WERI-Rb-1 (cell line): Measurements from ENCODE around the gene SLC29A1.
"Not testable (repeated sequence)": the region's sequence is repeated elsewhere in the genome, so short reads cannot be mapped to it uniquely, and the experiment has no call there.

Source experiments
- DNase-seq: peaks from one replicate; pipeline ENCODE4 v3.0.0-alpha.2; 2020
- H3K27ac ChIP-seq: fragments of 250-450 bp; sonication (Bioruptor Pico); 2 replicates; pipeline ENCODE4 v1.5.1; 2020; ENCODE audit warnings: mild to moderate bottlenecking, moderate library complexity
- H3K27me3 ChIP-seq: fragments of 250-450 bp; sonication (Bioruptor Pico); 2 replicates; pipeline ENCODE4 v1.5.1; 2021; ENCODE audit warnings: mild to moderate bottlenecking, low read depth, moderate library complexity; ENCODE audit not compliant: insufficient read depth, severe bottlenecking
- H3K36me3 ChIP-seq: fragments of 250-450 bp; sonication (Bioruptor Pico); 2 replicates; pipeline ENCODE4 v1.5.1; 2020; ENCODE audit warnings: mild to moderate bottlenecking, moderate library complexity
- H3K4me3 ChIP-seq: 2 replicates; pipeline ENCODE4 v1.5.1; 2011; ENCODE audit warnings: low read depth, mild to moderate bottlenecking, control low read depth, low read length
- H3K9me3 ChIP-seq: fragments of 250-450 bp; sonication (Bioruptor Pico); 2 replicates; pipeline ENCODE4 v1.5.1; 2021; ENCODE audit warnings: mild to moderate bottlenecking, moderate library complexity; ENCODE audit not compliant: severe bottlenecking
- CTCF ChIP-seq: IDR thresholded peaks from 2 replicates; pipeline ENCODE4 v1.5.1; 2011; ENCODE audit warnings: low read depth, mild to moderate bottlenecking, control low read depth, inconsistent platforms, low read length

SLC29A1 gene

GRCh38 chr6:44190715-44191114 is 32.7 kb upstream of the SLC29A1 start:
- Histone ChIP-seq H3K4me3 (no peak overlapping the region), H3K36me3 (no peaks in the 10 kb centered on the region), H3K27me3 (no peaks in the 10 kb centered on the region), H3K27ac (no peak overlapping the region), H3K9me3 (no peaks in the 10 kb centered on the region)
- TF ChIP-seq CTCF, result no peak
- DNase-seq, result no peak

GRCh38 chr6:44192428-44193041 is 30.9 kb upstream of the SLC29A1 start:
- Histone ChIP-seq H3K27me3 (no peaks in the 10 kb centered on the region), H3K27ac (no peak overlapping the region), H3K4me3 (no peak overlapping the region), H3K9me3 (no peaks in the 10 kb centered on the region), H3K36me3 (no peaks in the 10 kb centered on the region)
- no peak for TF ChIP-seq CTCF
- DNase-seq, result no peak

GRCh38 chr6:44193307-44193910 is 30.0 kb upstream of the SLC29A1 start:
- DNase-seq, result no peak
- no peaks in the 10 kb centered on the region for H3K27me3 ChIP-seq
- no peaks in the 10 kb centered on the region for H3K36me3 ChIP-seq
- H3K4me3 ChIP-seq, result no peak overlapping the region
- H3K9me3 ChIP-seq, result no peaks in the 10 kb centered on the region
- no peak overlapping the region for H3K27ac ChIP-seq
- TF ChIP-seq CTCF, result no peak

- Histone ChIP-seq H3K36me3 (no peaks in the 10 kb centered on the region), H3K27ac (no peak overlapping the region), H3K4me3 (no peak overlapping the region), H3K9me3 (no peaks in the 10 kb centered on the region), H3K27me3 (no peaks in the 10 kb centered on the region)
- no peak for DNase-seq
- no peak for TF ChIP-seq CTCF
Observed at GRCh38 chr6:44194326-44194725, 29.1 kb upstream of the SLC29A1 start.

GRCh38 chr6:44196351-44196750 is 27.0 kb upstream of the SLC29A1 start:
- not testable (repeated sequence) for H3K36me3 ChIP-seq, H3K27ac ChIP-seq, DNase-seq, H3K27me3 ChIP-seq, H3K9me3 ChIP-seq, H3K4me3 ChIP-seq

GRCh38 chr6:44198684-44199083 is 24.7 kb upstream of the SLC29A1 start:
- Histone ChIP-seq H3K27me3 (no peaks in the 10 kb centered on the region), H3K9me3 (no peaks in the 10 kb centered on the region), H3K27ac (no peak overlapping the region), H3K36me3 (no peaks in the 10 kb centered on the region), H3K4me3 (no peak overlapping the region)
- no peak for DNase-seq
- TF ChIP-seq CTCF, result no peak
